GM12878 (cell line): ENCODE results near the gene RFPL1. TPM values are rescaled to one million over a fixed set of nuclear protein-coding genes. Genes with fewer than 3 reads are reported as not detected.
"Not testable (repeated sequence)": the region's sequence is repeated elsewhere in the genome, so short reads cannot be mapped to it uniquely, and the experiment has no call there.

Experiments used
- ATAC-seq: fragments of 200-7000 bp; cut with Tn5 transposase; 3 replicates; pipeline ENCODE4 v1.9.1; 2020; ENCODE audit warnings: mild to moderate bottlenecking, moderate library complexity
- Bru-seq: library from RNA; stranded (reverse); fragments of 400-500 nt; gene quantifications from one replicate; lab custom pipeline; 2021; lab: Mats Ljungman, UMichigan
- BruChase-seq, 2 experiments: library from RNA; stranded (reverse); fragments of 400-500 nt; gene quantifications; one replicate each; lab custom pipeline; 2021; lab: Mats Ljungman, UMichigan
- BruUV-seq: library from RNA; stranded (reverse); fragments of 400-500 nt; replicated peaks from 2 replicates; lab custom pipeline; 2021; lab: Mats Ljungman, UMichigan
- CTCF ChIA-PET: fragments of 300-600 bp; sonication (Branson Sonifier 250); formaldehyde crosslinking; extraction: SDS; loops from one replicate; lab custom pipeline; 2021; ENCODE audit warnings: inconsistent platforms; lab: Yijun Ruan, JAX
- POLR2A ChIA-PET: fragments of 350-600 bp; formaldehyde crosslinking; extraction: SDS; loops from one replicate; lab custom pipeline; 2021; ENCODE audit warnings: inconsistent platforms; lab: Charles Lee
- RAD21 ChIA-PET: fragments of 300-600 bp; sonication (Branson Sonifier 250); formaldehyde crosslinking; loops from one replicate; lab custom pipeline; 2023; ENCODE audit warnings: antibody characterized with exemption; ENCODE audit not compliant: unreplicated experiment; lab: Charles Lee
- SMC1A ChIA-PET: fragments of 300-600 bp; sonication (Branson Sonifier 250); formaldehyde crosslinking; loops from one replicate; lab custom pipeline; 2023; ENCODE audit not compliant: unreplicated experiment, uncharacterized antibody; lab: Charles Lee
- DNase-seq: peaks from one replicate; pipeline ENCODE4 v3.0.0-alpha.2; 2011; ENCODE audit warnings: low read depth, low spot score
- FAIRE-seq: peaks from 3 replicates; lab custom pipeline; 2011; peaks lifted over from hg19 to GRCh38; lab: Jason Lieb, UNC
- H2AFZ ChIP-seq: 2 replicates; pipeline ENCODE4 v1.6.0; 2011; ENCODE audit warnings: low read depth, low read length, control low read depth; ENCODE audit not compliant: control insufficient read depth
- H3K27ac ChIP-seq: 2 replicates; pipeline ENCODE4 v1.5.1; 2011; ENCODE audit warnings: control low read depth; ENCODE audit not compliant: control insufficient read depth, insufficient read depth
- H3K27me3 ChIP-seq, 2 experiments: replicated peaks in 1 of 2; 2 replicates each; pipeline versions ENCODE4 v1.6.0 to v1.6.1; 2011; ENCODE audit warnings: low read length in 1 of 2; ENCODE audit not compliant: control insufficient read depth in 2 of 2, insufficient read depth in 2 of 2
- H3K36me3 ChIP-seq, 2 experiments: 2 replicates each; pipeline ENCODE4 v1.5.1; 2011; ENCODE audit warnings: low read length in 1 of 2; ENCODE audit not compliant: control insufficient read depth in 2 of 2, insufficient read depth in 2 of 2
- H3K4me1 ChIP-seq: 2 replicates; pipeline ENCODE4 v1.6.1; 2011; ENCODE audit warnings: mild to moderate bottlenecking, low read length, moderate library complexity, mixed read lengths; ENCODE audit not compliant: control insufficient read depth, insufficient read depth
- H3K4me2 ChIP-seq: 2 replicates; pipeline ENCODE4 v1.6.0; 2011; ENCODE audit warnings: control low read depth; ENCODE audit not compliant: control insufficient read depth, insufficient read depth
- H3K4me3 ChIP-seq: fragments of 200-600 bp; sonication (generic); 2 replicates; pipeline ENCODE4 v1.5.1; 2016
- H3K79me2 ChIP-seq: 2 replicates; pipeline ENCODE4 v1.6.0; 2011; ENCODE audit warnings: low read length; ENCODE audit not compliant: control insufficient read depth, insufficient read depth
- H3K9ac ChIP-seq: 2 replicates; pipeline ENCODE4 v1.8.0; 2011; ENCODE audit warnings: low read length, control low read depth, mixed read lengths; ENCODE audit not compliant: control insufficient read depth, insufficient read depth
- H3K9me3 ChIP-seq: replicated peaks from 3 replicates; pipeline ENCODE4 v1.5.1; 2011; ENCODE audit warnings: mild to moderate bottlenecking, low read length; ENCODE audit not compliant: control insufficient read depth, insufficient read depth
- H4K20me1 ChIP-seq: 2 replicates; pipeline ENCODE4 v1.6.0; 2011; ENCODE audit not compliant: control insufficient read depth, insufficient read depth
- ATF3 ChIP-seq: IDR thresholded peaks from 2 replicates; pipeline ENCODE4 v1.6.1; 2011; ENCODE audit warnings: low read depth, mild to moderate bottlenecking, low read length, moderate library complexity, borderline replicate concordance; ENCODE audit errors: extremely low read depth
- BCL11A ChIP-seq: IDR thresholded peaks from 2 replicates; pipeline ENCODE4 v1.6.1; 2011; ENCODE audit warnings: low read depth, low read length
- MAX ChIP-seq: IDR thresholded peaks from 2 replicates; pipeline ENCODE4 v1.6.1; 2012; ENCODE audit warnings: low read depth, low read length, improper control_type of control experiment
- MLLT1 ChIP-seq: fragments of 450-650 bp; IDR thresholded peaks from 2 replicates; pipeline ENCODE4 v1.6.1; 2016; ENCODE audit warnings: mild to moderate bottlenecking
- WGBS: methylation state at CpG from one replicate; pipeline ENCODE4 v1.1.6; 2016; ENCODE audit warnings: low lambda C conversion rate; ENCODE audit not compliant: insufficient replicate concordance, insufficient coverage; ENCODE audit errors: missing lambda C conversion rate; 5-methylcytosine and 5-hydroxymethylcytosine counted together
- in situ Hi-C: fragments of 300-500 bp; cut with MboI; formaldehyde crosslinking; loops from 9 replicates; pipeline ENCODE4 v1.14.3; 2018; ENCODE audit warnings: mixed read lengths
- intact Hi-C: fragments of 100-400 bp; cut with micrococcal nuclease; formaldehyde crosslinking; loops from one replicate; pipeline ENCODE4 v1.14.2; 2022; ENCODE audit not compliant: unreplicated experiment
- long read RNA-seq, 2 experiments: library from polyadenylated mRNA; unstranded; transcript quantifications; one replicate each; pipeline ENCODE4 v2.0.0, GENCODE V29; 2019 to 2020
- polyA minus RNA-seq, 3 experiments: library from RNA; depleted of rRNA, polyadenylated mRNA; stranded (reverse); fragments of >200 nt; gene quantifications; 2 replicates each; pipeline ENCODE4 v1.2.3, GENCODE V29; 2011
- polyA plus RNA-seq, 11 experiments: library from polyadenylated mRNA; depleted of rRNA in 4 of 11; unstranded in 6 of 11; stranded (reverse) in 5 of 11; fragments of >200 nt; fragmentation: Nextera tagmentation in 4 of 11; fragmentation: Illumina TruSeq in 1 of 11; extraction: Ambion mirVana in 4 of 11; extraction: Trizol in 1 of 11; gene quantifications; 1 replicate in 1 of 11; 2 replicates in 10 of 11; pipeline versions ENCODE4 v1.2.1 to v1.2.3, GENCODE V29; 2011 to 2016; ENCODE audit warnings: inconsistent platforms in 2 of 11, missing spikeins in 2 of 11, low read depth in 1 of 11
- total RNA-seq, 4 experiments: library from RNA; depleted of rRNA in 3 of 4; stranded (reverse); fragments of >200 nt in 3 of 4; fragmentation: Illumina TruSeq in 1 of 4; extraction: Trizol in 1 of 4; gene quantifications; 2 replicates each; pipeline versions ENCODE4 v1.2.1 to v1.2.3, GENCODE V29; 2013 to 2021
- TF ChIP-seq, protein P1 (sequence below): fragments of 450-650 bp; IDR thresholded peaks from 2 replicates; pipeline ENCODE4 v1.6.1; 2017; ENCODE audit warnings: low read depth, mild to moderate bottlenecking, moderate library complexity
- TF ChIP-seq, protein P2 (sequence below): IDR thresholded peaks from 2 replicates; pipeline ENCODE4 v1.6.1; 2011; ENCODE audit warnings: borderline replicate concordance, low read depth, mild to moderate bottlenecking, moderate library complexity, low read length; ENCODE audit not compliant: insufficient read depth, poor library complexity, severe bottlenecking

RFPL1 gene
- not detected in 2 replicates for total RNA-seq (2013; cell fraction: nucleolus; rRNA removed)
- total RNA-seq (2014; rRNA removed), result not detected in 2 replicates
- total RNA-seq (2014; rRNA removed; fragmentation: Illumina TruSeq; extraction: Trizol), result not detected in 2 replicates
- total RNA-seq (2021), result not detected in 2 replicates
- polyA plus RNA-seq (2011; ENCODE audit: low read depth), result not detected
- polyA plus RNA-seq (2011; rRNA removed), result not detected in 2 replicates
- polyA plus RNA-seq (2011; cell fraction: cytosol; rRNA removed), result not detected in 2 replicates
- polyA plus RNA-seq (2011; cell fraction: nucleus; rRNA removed), result not detected in 2 replicates
- polyA plus RNA-seq (2012), result 0.09 TPM in 1 of 2 replicates, not detected in the other
- polyA plus RNA-seq (2014; fragmentation: Illumina TruSeq; extraction: Trizol), result not detected in 2 replicates
- under 1 TPM in 1 of 2 experiments, not detected in 1; 0.13 TPM for polyA plus RNA-seq (2014; fragmentation: Nextera tagmentation; extraction: Ambion mirVana)
- polyA plus RNA-seq (2014; rRNA removed), result not detected in 2 replicates
- polyA plus RNA-seq (2016; fragmentation: Nextera tagmentation; extraction: Ambion mirVana), result not detected
- polyA minus RNA-seq (2011; rRNA and poly(A)+ RNA removed), result not detected in 2 replicates
- not detected in 2 replicates for polyA minus RNA-seq (2011; cell fraction: cytosol; rRNA and poly(A)+ RNA removed)
- not detected in 2 replicates for polyA minus RNA-seq (2011; cell fraction: nucleus; rRNA and poly(A)+ RNA removed)
- Bru-seq, nascent RNA, result percentile 13 among the genes with signal in this experiment
- not detected for BruChase-seq, experiment 1, labeled RNA remaining after a 6-hour chase
- BruChase-seq, experiment 2, labeled RNA remaining after a 2-hour chase, result not detected
- long read RNA-seq, experiment 1, result 0 reads
- long read RNA-seq, experiment 2, result 0 reads

DNA sequence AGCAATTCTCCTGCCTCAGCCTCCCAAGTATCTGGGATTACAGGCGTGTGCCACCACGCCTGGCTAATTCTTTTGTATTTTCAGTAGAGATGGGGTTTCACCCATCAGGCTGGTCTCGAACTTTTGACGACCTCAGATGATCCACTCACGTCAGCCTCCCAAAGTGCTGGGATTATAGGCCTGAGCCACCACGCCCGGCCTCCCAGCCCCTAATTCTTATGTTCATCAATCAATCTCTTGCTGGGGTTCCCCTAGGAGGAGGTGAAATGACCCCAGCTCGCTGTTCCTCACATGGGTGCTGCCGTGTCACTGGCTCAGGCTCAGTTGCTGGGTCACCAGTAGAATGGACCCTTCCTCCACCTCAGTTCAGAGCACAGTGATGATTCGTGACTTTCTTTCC lies at the start of gene RFPL1:
TSS of gene RFPL1 (plus strand) at position 301 of the 400 bp plus-strand sequence.
- H3K79me2 ChIP-seq, DNase-seq, intact Hi-C loops, H3K36me3 ChIP-seq, ATAC-seq, H3K4me2 ChIP-seq, H2AFZ ChIP-seq, H3K9ac ChIP-seq, H3K9me3 ChIP-seq, in situ Hi-C loops, H4K20me1 ChIP-seq, H3K27ac ChIP-seq, RAD21 ChIA-PET, H3K4me3 ChIP-seq, H3K27me3 ChIP-seq, FAIRE-seq, SMC1A ChIA-PET, BruUV-seq, POLR2A ChIA-PET, H3K4me1 ChIP-seq: not testable (repeated sequence)
- CTCF ChIA-PET, result interaction anchor here (0.6 kb wide), 1 partner anchor 72 kb away, joined by 3 read pairs; no protein-coding TSS in a partner anchor
- 13% methylated on average over 10 of the region's 10 CpGs for WGBS

DNA sequence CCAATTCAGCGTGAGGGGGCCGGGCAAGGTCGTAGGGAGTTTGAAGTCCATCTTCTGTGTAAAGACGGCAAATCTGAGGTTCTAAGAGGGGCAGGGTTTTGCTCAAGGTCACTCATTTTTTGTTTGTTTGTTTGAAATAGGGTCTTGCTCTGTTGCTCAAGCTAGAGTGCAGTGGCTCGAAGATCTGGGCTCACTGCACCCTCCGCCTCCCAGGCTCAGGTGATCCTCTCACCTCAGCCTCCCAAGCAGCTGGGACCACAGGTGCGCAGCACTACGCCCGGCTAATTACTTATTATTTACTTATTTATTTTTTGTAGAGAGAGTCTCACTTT lies 49.7 kb upstream of the RFPL1 start:
- in situ Hi-C loops, result no loop called here
- Histone ChIP-seq H4K20me1 (no peaks in the 10 kb centered on the region), H3K9me3 (no peaks in the 10 kb centered on the region), H3K27me3 (no peaks in the 10 kb centered on the region), H3K27ac (peak overlapping the region; percentile 42), H3K4me3 (peak overlapping the region; percentile 92), H3K36me3 (peaks cover 0 to 1% of the 10 kb centered on the region in 2 experiments; a peak in 1 of 4 replicates), H3K9ac (peak overlapping the region; percentile 69), H2AFZ (peak overlapping the region; percentile 96), H3K4me2 (peak overlapping the region; percentile 89), H3K79me2 (peaks cover 46% of the 10 kb centered on the region), H3K4me1 (peaks cover 42% of the 10 kb centered on the region)
- intact Hi-C loops, result no loop called here
- ChIA-PET SMC1A (no interaction called here), CTCF (interaction anchor here (0.7 to 1.6 kb wide), 3 partner anchors 135 to 1614 kb away, joined by 3 to 10 read pairs (median 3); partner anchors contain the start of gene THOC5), RAD21 (interaction anchor here (1.2 to 1.7 kb wide), 3 partner anchors 136 to 209 kb away, joined by 3 to 4 read pairs (median 3); partner anchors contain the start of gene THOC5), POLR2A (interaction anchor here (0.7 to 1.3 kb wide), 2 partner anchors 165 to 938 kb away, joined by 3 read pairs; partner anchors contain the start of genes TBC1D10A and THOC5)
- DNase-seq (no peak), FAIRE-seq (peak; percentile 18), ATAC-seq (peak; percentile 12)
- BruUV-seq, result no TSS peak
- 0% methylated on average over 9 of the region's 9 CpGs for WGBS
- no peak for TF ChIP-seq ATF3
- TF ChIP-seq, protein P1, sequence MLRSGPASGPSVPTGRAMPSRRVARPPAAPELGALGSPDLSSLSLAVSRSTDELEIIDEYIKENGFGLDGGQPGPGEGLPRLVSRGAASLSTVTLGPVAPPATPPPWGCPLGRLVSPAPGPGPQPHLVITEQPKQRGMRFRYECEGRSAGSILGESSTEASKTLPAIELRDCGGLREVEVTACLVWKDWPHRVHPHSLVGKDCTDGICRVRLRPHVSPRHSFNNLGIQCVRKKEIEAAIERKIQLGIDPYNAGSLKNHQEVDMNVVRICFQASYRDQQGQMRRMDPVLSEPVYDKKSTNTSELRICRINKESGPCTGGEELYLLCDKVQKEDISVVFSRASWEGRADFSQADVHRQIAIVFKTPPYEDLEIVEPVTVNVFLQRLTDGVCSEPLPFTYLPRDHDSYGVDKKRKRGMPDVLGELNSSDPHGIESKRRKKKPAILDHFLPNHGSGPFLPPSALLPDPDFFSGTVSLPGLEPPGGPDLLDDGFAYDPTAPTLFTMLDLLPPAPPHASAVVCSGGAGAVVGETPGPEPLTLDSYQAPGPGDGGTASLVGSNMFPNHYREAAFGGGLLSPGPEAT, result peak; percentile 34; the same call in 1 of the 2 replicates
- TF ChIP-seq BCL11A, result no peak
- TF ChIP-seq MAX, result no peak
- TF ChIP-seq, protein P2, sequence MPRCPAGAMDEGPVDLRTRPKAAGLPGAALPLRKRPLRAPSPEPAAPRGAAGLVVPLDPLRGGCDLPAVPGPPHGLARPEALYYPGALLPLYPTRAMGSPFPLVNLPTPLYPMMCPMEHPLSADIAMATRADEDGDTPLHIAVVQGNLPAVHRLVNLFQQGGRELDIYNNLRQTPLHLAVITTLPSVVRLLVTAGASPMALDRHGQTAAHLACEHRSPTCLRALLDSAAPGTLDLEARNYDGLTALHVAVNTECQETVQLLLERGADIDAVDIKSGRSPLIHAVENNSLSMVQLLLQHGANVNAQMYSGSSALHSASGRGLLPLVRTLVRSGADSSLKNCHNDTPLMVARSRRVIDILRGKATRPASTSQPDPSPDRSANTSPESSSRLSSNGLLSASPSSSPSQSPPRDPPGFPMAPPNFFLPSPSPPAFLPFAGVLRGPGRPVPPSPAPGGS, result peak; percentile 1
- 0 out of 2 replicates have a peak, but pooled peaks have one; percentile 53 for TF ChIP-seq MLLT1
